SHP77 (cell line): ENCODE data around the gene STK39.

Experiments
- DNase-seq, 2 experiments: peaks; one replicate each; lab custom pipeline; 2025; lab: John Stamatoyannopoulos, UW

The STK39 gene

DNA sequence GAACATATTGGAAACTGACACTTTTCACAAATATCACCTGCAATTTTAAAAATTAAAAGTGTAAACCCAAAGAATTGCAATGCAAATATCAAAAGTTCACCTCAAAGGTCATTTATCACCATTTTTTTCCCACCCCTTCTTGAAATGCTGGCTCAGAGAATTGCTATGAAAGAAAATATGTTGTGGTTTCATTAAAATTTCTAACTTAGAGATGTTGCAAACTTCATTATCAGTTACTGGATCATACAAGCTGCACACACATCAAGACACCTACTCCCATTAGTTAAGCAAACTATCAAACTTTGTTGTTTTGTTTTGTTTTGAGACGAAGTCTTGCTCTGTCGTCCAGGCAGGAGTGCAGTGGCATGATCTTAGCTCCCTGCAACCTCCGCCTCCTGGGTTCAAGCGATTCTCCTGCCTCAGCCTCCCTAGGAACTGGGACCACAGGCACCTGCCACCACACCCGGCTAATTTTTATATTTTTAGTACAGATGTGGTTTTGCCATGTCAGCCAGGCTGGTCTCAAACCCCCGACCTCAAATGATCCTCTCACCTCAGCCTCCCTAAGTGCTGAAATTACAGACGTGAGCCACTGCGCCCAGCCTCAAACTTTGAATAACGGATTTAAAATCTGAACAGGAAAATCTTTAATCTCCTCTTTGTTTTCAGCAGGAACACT lies 37.0 kb downstream of the STK39 start:
- DNase-seq = no peak

- DNase-seq = no peak
These were observed 38.7 kb downstream of the STK39 start for GRCh38 chr2:168208652-168209051.

DNA sequence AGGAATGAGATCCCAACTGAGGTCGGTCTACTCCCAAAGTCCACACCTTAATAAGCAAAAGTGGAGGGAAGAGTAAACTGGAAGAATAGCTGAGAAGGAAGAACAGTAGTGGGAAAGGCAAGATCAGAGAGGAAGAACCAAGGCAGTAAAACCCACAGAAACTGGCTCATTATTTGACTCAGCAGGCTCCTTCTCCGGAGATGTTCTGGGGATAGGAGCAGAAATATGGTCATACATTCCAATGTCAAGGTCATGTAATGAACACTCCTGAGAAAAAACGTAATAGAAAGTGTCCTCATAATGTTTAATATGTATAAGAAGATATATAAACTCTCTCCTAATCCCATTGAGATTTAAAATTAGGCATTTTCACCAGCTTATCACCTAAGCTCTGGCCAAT lies 39.5 kb downstream of the STK39 start:
- DNase-seq = no peak

DNA sequence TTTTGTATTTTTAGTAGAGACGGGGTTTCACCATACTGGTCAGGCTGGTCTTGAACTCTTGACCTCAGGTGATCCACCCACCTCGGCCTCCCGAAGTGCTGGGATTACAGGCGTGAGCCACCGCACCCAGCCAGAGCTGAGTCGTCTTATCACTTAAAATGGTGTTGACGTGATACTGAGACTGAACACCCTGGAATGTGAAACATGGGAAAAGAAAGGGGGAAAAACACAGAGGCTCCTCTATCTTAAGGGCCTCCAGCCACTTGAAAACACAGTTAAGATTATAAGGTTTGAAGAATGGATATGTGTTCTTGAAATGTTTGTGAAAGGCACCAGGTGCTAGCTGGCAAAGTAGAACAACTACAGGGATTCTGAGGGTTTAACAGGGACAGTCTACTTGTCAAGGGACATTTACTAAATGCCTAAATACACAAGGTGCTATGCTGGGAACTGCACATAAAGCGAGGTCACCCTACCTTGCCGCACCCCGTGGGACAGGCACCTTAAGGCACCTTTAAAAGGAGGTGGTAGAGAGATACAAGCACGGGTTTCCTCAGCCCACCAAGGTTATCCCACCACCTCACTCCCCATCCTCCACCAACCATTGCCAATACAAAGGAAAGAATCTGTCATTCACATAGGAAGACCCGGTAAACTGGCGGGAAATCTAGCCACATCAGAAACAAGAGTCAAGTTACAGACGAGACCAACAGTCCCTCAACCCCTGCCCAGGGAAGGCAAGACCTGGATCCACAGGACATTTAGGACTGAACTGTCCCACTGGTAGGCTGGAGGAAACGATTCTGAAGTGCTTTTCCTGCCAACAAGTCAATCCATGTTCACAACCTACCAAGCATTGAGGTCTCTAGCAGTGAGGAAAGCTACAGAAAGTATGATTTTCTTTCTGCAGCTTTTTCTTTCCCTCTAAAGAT lies 43.4 kb downstream of the STK39 start:
- DNase-seq = no peak

GRCh38 chr2:168201584-168202116 lies 45.7 kb downstream of the STK39 start:
- DNase-seq = no peak

GRCh38 chr2:168200930-168201583 lies 46.3 kb downstream of the STK39 start:
- no peak for DNase-seq

GRCh38 chr2:168198476-168199207 lies 48.8 kb downstream of the STK39 start:
- no peak for DNase-seq

- DNase-seq = no peak
These were observed 50.6 kb downstream of the STK39 start for GRCh38 chr2:168196764-168197180.

DNA sequence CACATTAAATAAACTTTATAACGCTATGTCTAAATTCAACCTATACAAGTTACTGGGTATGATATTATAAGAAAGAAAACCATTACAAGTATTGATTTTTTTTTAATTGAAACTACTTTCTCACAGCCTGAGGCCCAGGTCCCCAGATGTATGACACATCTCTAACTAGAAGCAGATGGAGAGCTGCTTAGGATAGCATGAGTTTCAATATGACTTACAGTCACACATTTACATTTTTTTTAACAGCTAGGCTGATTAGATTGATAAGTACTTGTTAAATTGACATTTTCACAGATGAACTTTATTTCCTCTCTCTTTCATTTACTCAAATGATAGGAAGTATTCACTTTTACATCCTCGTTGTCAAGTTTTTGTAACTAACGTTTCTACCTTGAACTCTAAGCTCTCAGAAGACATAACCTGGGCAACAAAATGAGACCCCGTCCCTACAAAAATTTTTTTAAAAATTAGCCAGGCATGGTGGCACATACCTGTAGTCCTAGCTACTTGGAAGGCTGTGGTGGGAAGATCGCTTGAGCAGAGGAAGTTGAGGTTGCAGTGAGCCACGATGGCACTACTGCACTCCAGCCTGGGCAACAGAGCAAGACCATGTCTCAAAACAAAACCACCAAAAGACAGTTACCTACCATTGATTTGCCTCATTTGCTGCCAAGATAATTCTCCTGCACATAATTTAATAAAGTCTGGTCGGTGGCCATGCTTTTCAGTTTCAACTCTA lies 52.4 kb downstream of the STK39 start:
- no peak for DNase-seq

DNA sequence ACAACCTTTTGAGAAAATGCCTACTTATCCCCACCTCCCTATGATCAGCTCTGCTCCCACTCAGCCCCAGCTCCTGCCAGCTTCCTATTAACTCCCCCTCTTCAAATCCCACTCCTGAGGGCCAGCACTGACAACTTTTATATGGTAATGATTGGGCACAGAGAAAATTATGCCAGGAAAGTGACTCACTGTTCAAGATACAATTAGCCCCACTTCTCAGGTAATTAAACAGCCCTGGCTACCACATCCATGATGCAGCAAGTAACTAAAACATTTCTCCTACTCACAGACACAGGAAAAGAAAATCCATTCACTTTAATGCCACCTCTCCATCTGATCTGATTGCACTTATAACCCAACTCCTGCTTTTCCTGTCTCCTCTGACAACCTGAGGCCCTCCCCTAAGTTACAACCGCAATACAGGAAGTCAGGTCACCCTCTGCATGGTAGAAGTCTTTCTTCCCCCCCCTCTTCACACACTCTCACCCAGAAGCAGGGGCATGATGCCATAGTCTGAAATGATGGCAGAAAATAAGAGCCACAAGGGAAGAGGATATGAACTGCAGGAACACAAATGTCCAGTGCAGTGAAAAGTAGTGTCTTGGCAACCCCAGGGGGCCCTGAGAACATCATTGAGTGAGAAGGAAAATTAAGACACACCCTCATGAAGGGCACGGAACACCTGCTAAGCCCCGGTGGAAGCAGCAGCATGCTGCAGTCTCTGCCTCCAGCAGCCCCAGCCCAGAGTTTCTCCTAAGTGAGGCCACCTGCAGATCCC lies 54.4 kb downstream of the STK39 start:
- DNase-seq = no peak

- DNase-seq = no peak
These were observed 55.2 kb downstream of the STK39 start for GRCh38 chr2:168191955-168192785.

DNA sequence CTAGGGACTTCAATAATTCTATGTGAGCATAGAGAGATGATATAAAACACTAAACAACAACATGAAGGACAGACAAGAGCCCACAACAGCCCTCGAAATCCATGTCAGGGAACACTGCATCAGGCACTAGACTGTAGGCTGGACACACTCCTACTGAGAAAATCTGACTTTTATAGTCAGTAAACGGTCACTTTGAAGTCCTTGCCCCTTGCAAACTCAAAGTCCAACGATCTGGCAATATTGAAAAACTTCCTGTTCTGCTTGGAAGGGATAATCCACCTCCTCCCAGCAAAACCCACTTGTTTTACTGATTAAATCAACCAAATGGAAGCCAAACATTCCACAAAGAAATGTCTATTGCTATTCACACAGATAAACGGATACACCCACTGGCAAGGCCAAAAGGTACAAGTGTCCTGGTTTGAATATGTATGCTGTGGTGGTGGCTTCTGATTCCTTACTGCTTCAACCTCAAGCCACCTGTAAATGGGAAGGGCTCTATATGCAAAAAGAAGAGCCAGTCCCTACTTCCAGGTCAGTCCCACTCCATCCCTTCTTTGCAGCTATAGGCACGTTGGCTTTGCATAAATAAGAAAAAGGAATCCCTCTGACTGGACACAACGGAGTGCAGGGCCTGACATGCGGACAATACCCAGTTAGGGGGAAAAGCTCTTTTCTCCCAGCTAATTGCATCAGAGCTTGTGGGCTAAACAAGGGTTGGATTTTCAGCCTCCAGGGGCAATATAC lies 56.6 kb downstream of the STK39 start:
- no peak for DNase-seq

DNA sequence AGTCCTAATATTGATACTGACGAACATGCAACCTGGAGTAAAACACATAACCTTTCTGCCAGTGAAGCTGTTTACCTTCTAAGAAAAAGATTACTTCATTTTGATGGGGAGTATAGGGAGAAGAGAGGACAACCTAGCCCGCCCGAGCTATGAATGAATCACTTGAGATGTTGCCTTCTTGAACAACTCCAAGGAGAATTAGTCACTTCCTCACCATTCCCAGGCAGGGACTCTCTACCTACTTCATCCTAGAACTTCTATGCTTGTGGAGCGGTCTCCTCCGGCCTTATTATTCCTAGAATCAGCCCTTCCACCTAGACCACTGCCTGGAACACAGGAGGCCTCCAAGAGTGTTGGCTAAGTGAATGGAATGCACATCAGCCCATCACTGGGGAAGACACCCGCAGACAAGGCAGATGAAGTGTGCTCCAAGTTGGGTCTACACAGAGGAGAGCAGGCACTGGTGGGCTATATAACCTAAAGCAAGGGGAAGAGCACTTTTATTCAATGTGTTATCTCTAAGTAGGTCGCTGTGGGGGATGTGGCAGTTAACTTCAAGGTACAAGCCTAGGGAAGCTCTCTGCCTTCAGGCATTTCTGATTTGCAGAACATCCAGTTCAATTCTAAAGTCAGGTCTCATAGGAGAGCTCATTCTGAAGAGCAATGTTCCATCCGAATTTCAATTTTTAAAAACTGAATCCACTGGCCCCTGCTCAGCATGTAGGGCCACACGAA lies 57.4 kb downstream of the STK39 start:
- DNase-seq = no peak

GRCh38 chr2:168188002-168188401 lies 59.4 kb downstream of the STK39 start:
- DNase-seq = no peak

GRCh38 chr2:168186452-168186851 lies 60.9 kb downstream of the STK39 start:
- DNase-seq = no peak

- no peak for DNase-seq
These were observed 61.7 kb downstream of the STK39 start for GRCh38 chr2:168185583-168186274.
